Measurements from ENCODE around the gene OR9G4.

Gene OR9G4

GRCh38 chr11:56705784-56706396, 42.6 kb downstream of the OR9G4 start:
- TF ChIP-seq CTCF (IDR thresholded peaks at IDR 0.05; ENCODE audit: low read depth, low read length), result no peak
- H3K4me3 ChIP-seq (ENCODE audit: low read depth, low read length), result no peak overlapping the region
- DNase-seq (ENCODE audit: low read depth, low spot score), result no peak
- in situ Hi-C loops (cut with HindIII; ENCODE audit: low sequenced_read_pairs), result no loop called here

DNA sequence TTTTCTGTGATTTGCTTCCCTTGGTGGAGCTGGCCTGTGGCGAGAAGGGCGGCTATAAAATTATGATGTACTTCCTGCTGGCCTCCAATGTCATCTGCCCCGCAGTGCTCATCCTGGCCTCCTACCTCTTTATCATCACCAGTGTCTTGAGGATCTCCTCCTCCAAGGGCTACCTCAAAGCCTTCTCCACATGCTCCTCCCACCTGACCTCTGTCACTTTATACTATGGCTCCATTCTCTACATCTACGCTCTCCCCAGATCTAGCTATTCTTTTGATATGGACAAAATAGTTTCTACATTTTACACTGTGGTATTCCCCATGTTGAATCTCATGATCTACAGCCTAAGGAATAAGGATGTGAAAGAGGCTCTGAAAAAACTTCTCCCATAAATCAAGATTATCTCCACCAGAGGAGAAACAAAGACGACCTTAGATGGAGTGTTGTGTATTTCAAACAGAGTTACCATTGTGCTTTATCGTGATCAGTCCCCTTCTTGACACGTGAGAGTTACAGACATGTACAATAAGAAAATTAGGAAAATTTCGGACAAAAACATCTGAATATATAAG, 47.5 kb downstream of the OR9G4 start:
- H3K4me3 ChIP-seq (ENCODE audit: low read depth, low read length), result no peak overlapping the region
- in situ Hi-C loops (cut with HindIII; ENCODE audit: low sequenced_read_pairs), result no loop called here
- DNase-seq (ENCODE audit: low read depth, low spot score), result no peak
- TF ChIP-seq CTCF (IDR thresholded peaks at IDR 0.05; ENCODE audit: low read depth, low read length), result no peak

DNA sequence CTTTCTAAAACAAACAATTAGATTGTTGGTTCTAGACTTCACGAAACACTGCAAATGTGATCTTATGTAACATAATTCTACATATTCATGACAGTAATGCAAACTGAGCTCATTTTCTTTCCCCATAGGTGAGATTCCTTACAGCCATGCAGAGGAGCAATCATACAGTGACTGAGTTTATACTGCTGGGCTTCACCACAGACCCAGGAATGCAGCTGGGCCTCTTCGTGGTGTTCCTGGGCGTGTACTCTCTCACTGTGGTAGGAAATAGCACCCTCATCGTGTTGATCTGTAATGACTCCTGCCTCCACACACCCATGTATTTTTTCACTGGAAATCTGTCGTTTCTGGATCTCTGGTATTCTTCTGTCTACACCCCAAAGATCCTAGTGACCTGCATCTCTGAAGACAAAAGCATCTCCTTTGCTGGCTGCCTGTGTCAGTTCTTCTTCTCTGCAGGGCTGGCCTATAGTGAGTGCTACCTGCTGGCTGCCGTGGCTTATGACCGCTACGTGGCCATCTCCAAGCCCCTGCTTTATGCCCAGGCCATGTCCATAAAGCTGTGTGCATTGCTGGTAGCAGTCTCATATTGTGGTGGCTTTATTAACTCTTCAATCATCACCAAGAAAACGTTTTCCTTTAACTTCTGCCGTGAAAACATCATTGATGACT, 48.1 kb downstream of the OR9G4 start:
- TF ChIP-seq CTCF (IDR thresholded peaks at IDR 0.05; ENCODE audit: low read depth, low read length), result no peak
- H3K4me3 ChIP-seq (ENCODE audit: low read depth, low read length), result no peak overlapping the region
- no peak for DNase-seq (ENCODE audit: low read depth, low spot score)
- in situ Hi-C loops (cut with HindIII; ENCODE audit: low sequenced_read_pairs), result no loop called here

- no peak within 1 kb of the TSS for H3K4me3 ChIP-seq (ENCODE audit: low read depth, low read length)
- DNase-seq (ENCODE audit: low read depth, low spot score), result no peak
- TF ChIP-seq CTCF (IDR thresholded peaks at IDR 0.05; ENCODE audit: low read depth, low read length), result no peak
- in situ Hi-C loops (cut with HindIII; ENCODE audit: low sequenced_read_pairs), result no loop called here
Measured at GRCh38 chr11:56698795-56699194, 49.7 kb downstream of the OR9G4 start, which contains the start of gene OR9G1. Gene OR9G1 (plus strand): TSS chr11:56699095. CDS start chr11:56700388, 1,293 bp downstream.

DNA sequence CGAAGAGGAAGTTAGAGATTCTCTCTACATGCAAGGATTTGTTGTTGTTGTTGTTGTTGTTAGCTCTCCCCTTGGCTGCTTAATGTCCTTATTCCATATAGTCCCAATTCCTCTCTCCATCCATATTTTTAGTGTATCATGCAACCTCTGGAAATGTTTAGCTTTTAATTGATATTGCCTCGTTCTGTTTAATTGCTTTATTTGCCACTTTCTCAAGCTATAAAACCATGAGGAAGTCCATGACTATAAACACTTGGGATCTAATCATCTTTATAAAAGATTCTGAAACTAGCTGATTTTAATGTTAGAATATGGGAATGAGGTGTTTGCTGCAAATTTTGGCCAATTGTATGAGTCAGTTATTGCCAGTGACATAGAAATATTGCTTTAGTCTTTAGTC, 55.1 kb downstream of the OR9G4 start:
- no peak overlapping the region for H3K4me3 ChIP-seq (ENCODE audit: low read depth, low read length)
- no peak for TF ChIP-seq CTCF (IDR thresholded peaks at IDR 0.05; ENCODE audit: low read depth, low read length)
- in situ Hi-C loops (cut with HindIII; ENCODE audit: low sequenced_read_pairs), result no loop called here
- DNase-seq (ENCODE audit: low read depth, low spot score), result no peak

All from astrocyte of the spinal cord (primary cell).